Parathyroid adenoma (tissue), 2 donors: ENCODE data around the gene MYL2.

Source experiments
- H2AFZ ChIP-seq: fragments of 300-600 bp; sonication (generic); one replicate; pipeline ENCODE4 v1.7.0; 2017; ENCODE audit warnings: antibody characterized with exemption, mild to moderate bottlenecking
- H3K27ac ChIP-seq: fragments of 300-600 bp; sonication (generic); one replicate; pipeline ENCODE4 v1.7.0; 2017
- H3K27me3 ChIP-seq: fragments of 300-600 bp; sonication (generic); one replicate; pipeline ENCODE4 v1.7.0; 2017; ENCODE audit warnings: low read length; ENCODE audit not compliant: control insufficient read depth, insufficient read depth
- H3K36me3 ChIP-seq: fragments of 300-600 bp; sonication (generic); one replicate; pipeline ENCODE4 v1.7.0; 2017; ENCODE audit warnings: low read length; ENCODE audit not compliant: control insufficient read depth, insufficient read depth
- H3K4me1 ChIP-seq: fragments of 300-600 bp; sonication (generic); one replicate; pipeline ENCODE4 v1.7.0; 2017; ENCODE audit warnings: control low read depth
- H3K4me2 ChIP-seq: fragments of 300-600 bp; sonication (generic); one replicate; pipeline ENCODE4 v1.7.0; 2017; ENCODE audit warnings: low read length
- H3K4me3 ChIP-seq: fragments of 300-600 bp; sonication (generic); one replicate; pipeline ENCODE4 v1.7.0; 2017; ENCODE audit warnings: low read depth, low read length
- H3K79me2 ChIP-seq: fragments of 300-600 bp; sonication (generic); one replicate; pipeline ENCODE4 v1.7.0; 2017; ENCODE audit warnings: control low read depth
- H3K9ac ChIP-seq: fragments of 300-600 bp; sonication (generic); one replicate; pipeline ENCODE4 v1.7.0; 2017; ENCODE audit warnings: mild to moderate bottlenecking
- H3K9me3 ChIP-seq: fragments of 300-600 bp; sonication (generic); one replicate; pipeline ENCODE4 v1.7.0; 2017; ENCODE audit warnings: low read length; ENCODE audit not compliant: control insufficient read depth
- TF ChIP-seq, protein P1 (sequence below): fragments of 300-600 bp; sonication (generic); IDR thresholded peaks from one replicate; pipeline ENCODE4 v1.7.0; 2017; ENCODE audit warnings: antibody characterized with exemption, mild to moderate bottlenecking
- donor health status: primary hyperparathyroidism.

The MYL2 gene

DNA sequence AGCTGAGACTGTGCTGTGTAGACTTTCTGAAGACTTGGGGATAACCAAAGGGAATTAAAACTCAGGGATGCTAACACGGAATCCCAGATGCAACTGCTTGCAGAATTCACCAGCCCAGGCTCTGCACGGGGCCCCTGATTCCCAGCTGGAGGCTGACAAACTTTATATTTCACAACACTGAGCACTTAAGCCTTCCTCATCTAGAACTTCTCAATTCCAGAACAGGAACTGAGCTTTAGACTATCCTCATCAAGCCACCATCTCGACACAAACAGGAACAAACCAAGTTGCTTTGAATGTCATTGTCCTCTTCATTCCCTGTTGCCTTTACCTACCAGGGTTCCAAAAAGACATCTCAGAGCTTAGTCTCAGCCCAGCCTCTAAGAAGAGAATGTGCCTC, 51.4 kb downstream of the MYL2 start:
- no peaks in the 10 kb centered on the region for H3K9me3 ChIP-seq
- no peak overlapping the region for H3K4me2 ChIP-seq
- no peak overlapping the region for H2AFZ ChIP-seq
- H3K4me3 ChIP-seq, result no peak overlapping the region
- H3K9ac ChIP-seq, result no peak overlapping the region
- TF ChIP-seq, protein P1, sequence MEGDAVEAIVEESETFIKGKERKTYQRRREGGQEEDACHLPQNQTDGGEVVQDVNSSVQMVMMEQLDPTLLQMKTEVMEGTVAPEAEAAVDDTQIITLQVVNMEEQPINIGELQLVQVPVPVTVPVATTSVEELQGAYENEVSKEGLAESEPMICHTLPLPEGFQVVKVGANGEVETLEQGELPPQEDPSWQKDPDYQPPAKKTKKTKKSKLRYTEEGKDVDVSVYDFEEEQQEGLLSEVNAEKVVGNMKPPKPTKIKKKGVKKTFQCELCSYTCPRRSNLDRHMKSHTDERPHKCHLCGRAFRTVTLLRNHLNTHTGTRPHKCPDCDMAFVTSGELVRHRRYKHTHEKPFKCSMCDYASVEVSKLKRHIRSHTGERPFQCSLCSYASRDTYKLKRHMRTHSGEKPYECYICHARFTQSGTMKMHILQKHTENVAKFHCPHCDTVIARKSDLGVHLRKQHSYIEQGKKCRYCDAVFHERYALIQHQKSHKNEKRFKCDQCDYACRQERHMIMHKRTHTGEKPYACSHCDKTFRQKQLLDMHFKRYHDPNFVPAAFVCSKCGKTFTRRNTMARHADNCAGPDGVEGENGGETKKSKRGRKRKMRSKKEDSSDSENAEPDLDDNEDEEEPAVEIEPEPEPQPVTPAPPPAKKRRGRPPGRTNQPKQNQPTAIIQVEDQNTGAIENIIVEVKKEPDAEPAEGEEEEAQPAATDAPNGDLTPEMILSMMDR, result no peak
- no peaks in the 10 kb centered on the region for H3K27me3 ChIP-seq
- no peaks in the 10 kb centered on the region for H3K36me3 ChIP-seq
- no peak overlapping the region for H3K27ac ChIP-seq
- no peaks in the 10 kb centered on the region for H3K4me1 ChIP-seq
- no peaks in the 10 kb centered on the region for H3K79me2 ChIP-seq

DNA sequence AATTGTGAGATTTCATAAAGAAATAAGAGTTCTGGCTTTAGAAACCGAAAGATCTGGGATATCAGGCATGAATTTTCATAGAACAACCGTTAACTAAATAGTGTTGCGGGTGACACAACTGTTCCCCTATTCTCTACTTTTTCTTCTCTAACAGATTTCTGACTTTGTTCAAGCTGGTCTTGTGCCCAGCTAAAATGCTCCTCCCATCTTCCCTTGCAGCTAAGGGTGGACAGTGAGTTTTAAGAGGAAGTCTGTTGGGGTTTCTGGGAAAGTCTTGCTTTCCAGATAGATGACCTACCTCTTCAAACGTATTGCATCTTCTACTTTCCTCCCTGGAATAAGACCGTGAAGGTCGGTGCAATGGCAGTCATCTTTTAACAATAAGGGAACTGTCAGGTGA, 54.9 kb downstream of the MYL2 start:
- H3K27ac ChIP-seq, result no peak overlapping the region
- no peak overlapping the region for H2AFZ ChIP-seq
- TF ChIP-seq, protein P1, result no peak
- H3K4me1 ChIP-seq, result no peaks in the 10 kb centered on the region
- H3K36me3 ChIP-seq, result no peaks in the 10 kb centered on the region
- no peak overlapping the region for H3K4me3 ChIP-seq
- H3K4me2 ChIP-seq, result no peak overlapping the region
- no peaks in the 10 kb centered on the region for H3K27me3 ChIP-seq
- no peaks in the 10 kb centered on the region for H3K9me3 ChIP-seq
- H3K79me2 ChIP-seq, result no peaks in the 10 kb centered on the region
- no peak overlapping the region for H3K9ac ChIP-seq

GRCh38 chr12:110863161-110863560, 57.2 kb downstream of the MYL2 start:
- no peaks in the 10 kb centered on the region for H3K36me3 ChIP-seq
- H3K9me3 ChIP-seq, result no peaks in the 10 kb centered on the region
- H3K79me2 ChIP-seq, result no peaks in the 10 kb centered on the region
- no peaks in the 10 kb centered on the region for H3K27me3 ChIP-seq
- no peak overlapping the region for H3K4me2 ChIP-seq
- H3K27ac ChIP-seq, result no peak overlapping the region
- TF ChIP-seq, protein P1, result no peak
- no peak overlapping the region for H3K9ac ChIP-seq
- no peaks in the 10 kb centered on the region for H3K4me1 ChIP-seq
- no peak overlapping the region for H3K4me3 ChIP-seq
- no peak overlapping the region for H2AFZ ChIP-seq

DNA sequence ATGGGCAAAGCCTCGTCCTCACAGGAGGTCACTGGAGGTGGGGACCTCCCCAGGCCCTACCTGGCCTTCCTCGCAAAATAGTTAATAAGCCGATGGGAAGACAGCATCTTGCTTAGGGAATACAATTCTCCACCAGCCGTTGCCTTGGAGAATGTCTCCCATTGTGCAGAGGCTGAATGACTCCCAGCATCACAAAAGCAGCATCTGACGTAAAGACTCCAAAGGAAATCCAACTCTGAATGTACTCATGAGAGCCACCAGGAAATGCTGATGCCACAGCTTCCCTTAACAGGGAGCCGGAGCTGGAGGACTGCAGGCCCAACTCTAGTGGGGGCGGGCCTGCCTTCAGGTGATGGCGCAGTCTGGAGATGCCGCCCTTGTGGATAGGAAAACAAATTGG, 58.0 kb downstream of the MYL2 start:
- H3K9ac ChIP-seq, result no peak overlapping the region
- H3K36me3 ChIP-seq, result no peaks in the 10 kb centered on the region
- no peak overlapping the region for H3K4me2 ChIP-seq
- TF ChIP-seq, protein P1, result no peak
- no peaks in the 10 kb centered on the region for H3K9me3 ChIP-seq
- H3K27me3 ChIP-seq, result no peaks in the 10 kb centered on the region
- no peaks in the 10 kb centered on the region for H3K79me2 ChIP-seq
- H3K4me3 ChIP-seq, result no peak overlapping the region
- H3K4me1 ChIP-seq, result no peaks in the 10 kb centered on the region
- H3K27ac ChIP-seq, result no peak overlapping the region
- H2AFZ ChIP-seq, result no peak overlapping the region

GRCh38 chr12:110861729-110862128, 58.6 kb downstream of the MYL2 start:
- no peaks in the 10 kb centered on the region for H3K36me3 ChIP-seq
- no peaks in the 10 kb centered on the region for H3K27me3 ChIP-seq
- no peak overlapping the region for H3K4me3 ChIP-seq
- H2AFZ ChIP-seq, result no peak overlapping the region
- no peak overlapping the region for H3K9ac ChIP-seq
- H3K9me3 ChIP-seq, result no peaks in the 10 kb centered on the region
- H3K4me1 ChIP-seq, result no peaks in the 10 kb centered on the region
- TF ChIP-seq, protein P1, result no peak
- H3K79me2 ChIP-seq, result no peaks in the 10 kb centered on the region
- H3K27ac ChIP-seq, result no peak overlapping the region
- no peak overlapping the region for H3K4me2 ChIP-seq
